ENCODE measurements around the gene CDKAL1.
A peak's percentile ranks its signal among the peaks of the same experiment; 100 is the strongest.

CDKAL1 gene

DNA sequence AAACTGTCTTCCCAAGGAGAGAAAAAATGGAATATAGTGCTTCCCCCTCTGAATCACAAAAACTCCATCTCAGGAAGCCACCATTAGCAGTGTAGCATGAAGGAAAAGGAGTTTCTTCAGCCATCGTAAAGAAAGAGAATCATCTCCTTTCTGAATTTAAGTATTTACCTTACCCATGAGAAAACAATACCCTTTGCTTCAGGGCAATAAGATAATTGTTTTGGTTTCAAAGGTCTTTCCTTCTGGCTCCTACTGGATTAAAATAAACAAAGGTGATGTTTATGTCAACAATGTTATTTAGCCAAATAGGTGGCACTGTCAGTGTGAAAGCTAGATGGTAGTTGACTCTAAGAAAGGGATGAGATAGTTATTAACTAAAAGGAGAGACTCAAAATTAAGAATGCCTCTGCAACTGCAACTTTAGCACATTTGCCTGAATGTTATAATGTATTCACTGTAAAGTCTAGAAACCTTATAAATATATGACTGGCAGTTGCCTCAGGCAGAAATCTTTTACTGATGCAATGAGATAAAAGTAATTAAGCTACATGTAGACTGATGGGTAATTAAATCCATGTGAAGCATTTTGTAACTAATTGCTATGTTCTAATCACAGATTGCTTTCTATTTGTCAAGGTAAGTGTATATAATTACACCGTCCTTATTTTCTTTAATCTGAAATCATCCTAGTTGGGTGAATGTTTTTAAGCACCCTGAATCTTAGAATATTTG, 399.0 kb downstream of the CDKAL1 start:
- DNase-seq: no peak

DNA sequence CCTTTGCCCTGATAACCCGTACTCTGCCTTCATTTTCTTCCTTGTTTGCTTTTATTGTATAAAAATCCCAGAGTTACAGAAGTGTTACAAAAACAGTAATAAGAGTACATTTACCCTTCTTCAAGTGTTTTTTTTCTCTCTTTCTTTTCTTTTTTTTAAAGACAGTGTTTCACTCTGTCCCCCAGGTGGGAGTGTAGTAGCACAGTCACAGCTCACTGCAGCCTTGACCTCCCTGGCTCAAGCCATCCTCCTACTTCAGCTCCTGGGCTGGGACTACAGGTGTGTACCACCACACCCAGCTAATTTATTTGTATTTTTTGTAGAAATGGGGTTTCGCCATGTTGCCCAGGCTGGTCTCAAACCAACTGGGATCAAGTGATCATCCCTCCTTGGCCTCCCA, 402.7 kb downstream of the CDKAL1 start:
- no peak for DNase-seq

DNA sequence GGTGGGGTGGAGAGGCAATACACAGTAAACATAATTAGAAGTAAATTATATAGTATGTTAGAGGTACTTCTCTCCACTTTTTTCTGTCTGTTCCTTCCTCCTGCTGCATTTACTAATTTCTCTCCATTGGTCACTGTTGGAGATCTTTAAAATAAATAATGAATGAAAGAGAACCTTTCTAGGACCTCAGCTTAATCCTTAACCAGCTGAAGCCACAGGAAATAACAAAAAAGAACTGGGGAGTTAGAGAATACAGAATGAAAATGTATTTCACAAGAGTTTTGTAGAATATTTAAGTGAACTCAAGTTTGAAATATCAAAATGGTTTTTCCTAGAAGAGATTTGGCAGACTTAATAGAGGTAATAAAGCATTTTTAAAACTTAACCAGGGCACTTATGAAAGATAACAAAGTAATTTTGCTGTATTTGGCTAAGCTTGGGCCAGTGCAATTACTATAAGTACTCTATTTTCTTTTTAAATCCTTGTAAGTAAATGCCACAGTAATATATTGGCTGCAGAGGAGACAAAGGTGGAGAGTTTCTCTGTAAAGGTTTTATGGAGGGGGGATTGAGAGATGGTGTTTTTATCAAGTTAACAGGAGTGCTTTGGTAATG, 405.0 kb downstream of the CDKAL1 start:
- DNase-seq: no peak

DNA sequence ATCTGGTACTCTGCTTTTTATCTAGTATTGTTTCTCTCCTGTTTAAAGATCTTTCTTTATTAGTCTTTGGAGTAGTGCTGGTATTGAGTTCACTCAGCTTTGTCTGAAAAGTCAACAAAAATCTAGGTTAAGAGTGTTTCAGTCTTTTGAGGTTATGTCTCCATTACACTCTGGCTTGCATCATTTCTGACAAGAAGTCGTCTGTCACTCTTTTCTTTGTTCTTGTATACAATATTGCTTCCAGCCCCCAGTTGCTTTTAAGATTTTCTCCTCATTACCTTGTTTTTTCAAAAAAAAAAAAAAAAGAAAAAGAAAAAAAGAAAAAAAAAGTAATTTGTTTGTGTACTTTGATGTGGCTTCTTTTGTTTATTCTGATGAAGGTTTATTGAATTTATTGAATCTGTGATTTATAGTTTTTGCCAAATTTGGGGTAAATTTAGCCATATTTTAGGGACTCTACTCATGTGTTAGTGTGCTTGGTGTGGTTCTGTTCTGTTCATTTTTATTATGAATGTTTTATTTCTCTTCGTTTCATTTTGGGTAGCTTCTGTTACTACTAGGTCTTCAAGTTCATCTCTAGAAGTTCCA, 408.9 kb downstream of the CDKAL1 start:
- DNase-seq: no peak

DNA sequence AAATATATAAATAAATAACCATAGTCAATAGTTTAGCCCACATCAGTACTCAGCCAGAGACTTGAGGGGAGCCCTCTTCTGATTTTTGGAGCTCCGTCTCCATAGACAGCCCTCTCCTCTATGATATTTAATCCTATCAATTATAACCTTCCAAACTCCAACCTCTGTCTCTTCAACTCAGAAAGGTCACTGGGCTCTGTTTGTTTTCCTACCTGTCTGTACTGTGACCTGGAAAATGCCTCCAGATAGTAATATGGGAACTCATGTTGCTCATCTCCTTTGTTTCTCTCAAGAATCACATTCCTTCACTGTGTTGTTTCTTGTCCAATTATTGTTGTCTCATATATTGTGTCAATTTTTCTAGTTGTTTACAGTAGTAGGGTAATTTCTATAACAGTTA, 409.7 kb downstream of the CDKAL1 start:
- DNase-seq: no peak

DNA sequence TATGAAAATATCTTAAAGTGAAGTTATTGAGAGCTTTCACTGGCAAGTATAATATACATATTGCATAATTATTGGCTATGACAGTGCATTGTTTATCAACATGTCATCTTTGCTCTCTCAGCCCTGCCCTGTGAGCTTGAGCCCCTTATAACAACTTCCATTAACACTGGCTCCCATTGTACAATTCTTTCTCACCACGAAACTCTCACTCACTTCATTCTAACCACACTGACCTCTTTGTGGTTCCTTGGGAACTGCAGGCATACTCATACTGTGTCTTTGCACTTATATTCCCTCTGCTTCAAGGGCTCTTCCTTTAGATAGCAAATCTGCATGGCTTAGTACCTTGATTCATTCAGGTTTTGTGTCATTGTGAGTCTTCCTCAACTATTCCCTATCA, 411.8 kb downstream of the CDKAL1 start:
- DNase-seq: peak; percentile 19

DNA sequence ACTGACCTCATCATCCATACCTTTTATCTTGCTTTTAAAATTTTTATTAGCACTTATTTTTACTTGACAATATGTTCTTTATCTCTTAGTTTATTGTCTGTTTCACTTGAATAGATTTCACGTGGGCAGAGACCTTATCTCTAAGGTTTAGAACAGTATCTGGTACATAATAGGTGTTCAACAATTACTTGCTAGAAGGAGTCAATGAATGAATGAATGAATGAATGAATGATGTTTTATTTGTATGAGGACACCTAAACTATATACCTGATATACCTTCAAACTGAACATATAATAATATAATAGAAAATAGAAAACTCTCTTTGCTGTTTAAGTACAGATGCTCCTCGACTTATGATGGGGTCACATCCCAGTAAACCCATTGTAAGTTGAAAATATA, 412.6 kb downstream of the CDKAL1 start:
- no peak for DNase-seq

DNA sequence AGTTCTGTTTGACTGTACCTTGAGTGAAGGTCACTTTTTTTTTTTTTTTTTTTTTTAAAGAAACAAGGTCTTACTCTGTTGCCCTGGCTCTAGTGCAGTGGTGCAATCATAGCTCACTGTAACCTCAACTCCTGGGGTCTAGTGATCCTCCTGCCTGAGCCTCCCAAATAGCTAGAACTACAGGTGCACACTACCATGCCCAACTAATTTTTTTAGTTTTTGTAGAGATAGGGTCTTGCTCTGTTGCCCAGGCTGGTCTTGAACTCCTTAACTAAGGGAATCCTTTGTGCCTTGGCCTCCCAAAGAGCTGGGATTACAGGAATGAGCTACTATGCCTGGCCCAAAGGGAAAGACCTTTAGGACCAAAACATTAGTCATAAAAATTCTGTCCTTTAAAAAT, 413.7 kb downstream of the CDKAL1 start:
- no peak for DNase-seq

DNA sequence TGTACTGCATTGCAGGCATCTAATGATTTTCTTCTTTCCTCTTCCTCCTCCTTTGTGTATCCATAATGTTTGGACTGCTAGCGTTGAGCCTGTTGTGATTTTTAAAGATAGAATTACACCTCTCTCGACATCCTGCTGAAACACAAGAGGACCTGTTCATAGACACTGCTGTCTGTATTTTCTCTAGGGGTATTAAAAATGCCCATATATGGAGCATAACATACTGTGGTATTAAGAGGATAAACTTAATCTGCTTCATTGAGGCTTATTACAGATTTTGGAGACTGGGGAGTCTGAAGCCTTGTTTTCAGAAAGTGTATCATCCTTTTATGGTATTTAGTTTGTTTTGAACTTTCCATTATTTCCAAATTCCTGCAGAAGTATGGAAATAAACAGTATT, 414.3 kb downstream of the CDKAL1 start:
- no peak for DNase-seq

DNA sequence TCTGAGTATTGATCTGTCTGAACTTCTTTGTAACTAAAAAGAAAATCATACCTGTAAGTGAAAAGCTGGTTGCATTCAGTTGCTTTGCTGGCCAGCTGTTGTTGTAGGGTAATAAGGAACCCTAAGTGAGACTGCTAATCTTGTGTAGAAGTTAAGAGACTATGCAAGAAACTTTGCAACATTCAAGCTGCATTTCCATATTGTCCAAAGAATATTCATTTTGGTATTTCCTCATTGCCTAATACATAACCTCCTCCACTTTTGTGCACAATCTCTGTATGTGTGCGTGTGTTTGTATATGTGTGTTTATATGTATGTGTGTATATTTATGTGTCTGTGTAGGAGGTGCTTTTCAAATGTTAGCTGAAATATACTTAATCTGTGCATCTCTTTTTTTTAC, 414.9 kb downstream of the CDKAL1 start:
- DNase-seq: no peak

DNA sequence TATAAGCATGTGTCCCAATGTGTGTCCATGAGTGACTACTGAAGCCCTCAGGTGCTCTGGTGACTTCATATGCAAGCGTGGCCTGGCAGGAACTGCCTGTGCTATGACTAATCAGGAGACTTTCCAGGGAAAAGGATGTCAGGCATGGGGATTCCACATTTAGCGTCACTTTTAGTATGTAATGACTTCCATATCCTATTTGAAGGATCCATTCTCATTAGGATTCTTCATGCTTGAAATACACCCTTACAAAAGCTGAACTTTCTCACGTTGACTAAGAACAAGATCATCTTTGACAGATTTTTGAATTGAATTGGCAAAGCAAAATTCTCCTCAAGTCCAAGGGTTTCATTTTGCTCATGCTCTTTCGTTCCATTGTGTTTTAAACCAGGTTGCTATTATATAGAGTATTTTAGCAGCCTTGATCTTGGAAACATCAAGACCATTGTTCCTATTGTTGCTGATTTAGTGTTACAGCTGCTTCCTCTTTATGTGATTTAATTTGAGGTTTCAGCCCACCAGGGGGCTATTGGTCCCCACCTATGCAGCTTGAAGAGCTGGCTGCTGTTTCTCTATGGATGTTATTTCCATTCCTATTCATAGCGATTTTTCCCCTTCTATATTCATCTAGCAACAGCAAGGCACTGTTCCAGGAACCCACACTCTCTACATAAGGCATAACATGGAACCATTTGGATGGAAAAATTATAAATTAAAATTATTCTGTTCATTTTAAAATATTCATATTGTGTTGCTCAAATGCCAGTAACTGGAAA, 418.6 kb downstream of the CDKAL1 start:
- DNase-seq: peak; percentile 86

DNA sequence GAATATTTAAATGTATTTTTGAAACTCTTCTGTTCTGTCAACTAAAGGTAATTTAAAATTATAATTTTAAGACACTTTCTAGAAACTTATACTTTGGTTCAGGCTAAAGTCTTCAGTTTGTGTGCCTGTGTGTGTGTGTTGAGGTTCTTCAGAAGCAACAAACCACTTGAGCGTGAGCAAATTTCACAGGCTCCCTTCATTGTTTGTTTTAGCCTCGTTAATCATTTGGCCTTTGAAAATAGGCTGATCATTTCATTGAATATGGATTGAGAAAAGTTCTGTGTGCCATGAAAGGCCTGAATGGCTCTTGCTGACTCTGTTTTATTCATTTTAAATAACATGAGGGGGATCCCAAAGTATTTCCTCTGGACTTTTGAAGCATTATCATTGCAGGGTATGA, 420.1 kb downstream of the CDKAL1 start:
- DNase-seq: no peak

DNA sequence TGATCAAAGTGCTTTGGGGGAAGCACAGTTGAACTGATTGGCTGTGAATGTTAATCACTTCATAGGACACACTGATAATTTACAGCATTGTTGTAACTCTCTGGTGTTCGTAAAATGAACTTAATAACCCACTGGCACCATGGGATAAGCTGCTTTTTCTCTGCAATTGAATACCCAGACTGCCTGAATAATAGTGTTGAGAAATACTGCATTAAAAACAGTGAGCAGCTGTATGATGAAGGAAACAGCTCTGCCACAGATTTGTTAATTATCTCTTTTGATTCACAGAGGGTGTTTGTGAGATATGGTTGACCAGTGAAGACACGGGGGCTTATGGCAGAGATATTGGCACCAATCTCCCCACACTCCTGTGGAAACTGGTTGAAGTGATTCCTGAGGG, 420.9 kb downstream of the CDKAL1 start:
- no peak for DNase-seq

DNA sequence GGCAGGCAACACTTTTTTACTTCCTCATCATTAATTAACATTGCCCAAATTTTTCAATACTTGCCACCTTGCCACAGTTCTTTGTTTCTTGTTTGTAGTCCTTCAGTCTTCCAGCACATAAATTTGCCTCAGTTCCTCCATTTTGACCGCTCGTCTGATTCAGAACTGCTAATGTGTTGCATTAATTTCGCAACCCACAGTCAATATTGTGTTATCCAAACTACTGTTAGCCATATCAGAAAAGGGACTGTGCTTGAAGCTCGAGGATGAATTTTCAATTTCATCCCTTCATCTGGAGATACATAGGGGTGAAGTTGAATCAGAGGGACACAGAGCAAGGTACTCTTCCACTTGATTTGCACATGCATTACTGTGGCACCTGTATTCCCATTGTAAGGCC, 421.5 kb downstream of the CDKAL1 start:
- DNase-seq: no peak

DNA sequence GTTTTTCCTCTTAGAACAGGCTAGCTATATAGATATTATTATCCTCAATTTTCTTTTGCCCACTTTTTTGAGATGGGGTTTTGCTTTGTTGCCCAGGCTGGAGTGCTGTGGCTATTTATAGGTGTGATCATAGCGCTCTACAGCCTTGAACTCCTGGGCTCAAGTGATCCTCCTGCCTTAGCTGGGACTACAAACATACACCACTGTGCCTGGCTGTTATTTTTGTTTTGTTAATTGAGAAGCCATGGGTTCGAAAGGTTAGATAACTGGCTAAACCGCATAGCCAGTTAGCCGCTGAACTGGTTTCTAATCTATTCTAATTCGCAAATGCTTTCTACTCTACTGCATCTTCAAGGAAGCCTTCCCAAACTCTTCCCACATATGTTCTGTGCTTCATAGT, 425.8 kb downstream of the CDKAL1 start:
- no peak for DNase-seq

DNA sequence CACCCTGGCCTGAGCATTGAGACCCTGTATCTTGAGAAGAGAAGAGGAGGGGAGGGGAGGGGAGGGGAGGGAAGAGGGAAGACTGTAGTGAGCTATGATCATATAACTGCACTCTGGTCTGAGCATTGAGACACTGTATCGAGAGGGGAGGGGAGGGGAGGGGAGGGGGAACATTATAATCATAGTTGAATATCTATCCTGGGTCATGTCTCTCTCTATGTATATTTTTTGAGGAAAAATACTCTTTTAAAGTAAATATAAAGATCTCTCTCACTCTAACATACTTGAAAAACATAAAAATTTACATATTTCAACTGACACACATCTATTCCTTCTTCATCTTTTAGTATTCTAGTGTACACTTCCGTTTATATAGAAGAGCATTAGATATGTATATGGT, 431.0 kb downstream of the CDKAL1 start:
- DNase-seq: no peak

DNA sequence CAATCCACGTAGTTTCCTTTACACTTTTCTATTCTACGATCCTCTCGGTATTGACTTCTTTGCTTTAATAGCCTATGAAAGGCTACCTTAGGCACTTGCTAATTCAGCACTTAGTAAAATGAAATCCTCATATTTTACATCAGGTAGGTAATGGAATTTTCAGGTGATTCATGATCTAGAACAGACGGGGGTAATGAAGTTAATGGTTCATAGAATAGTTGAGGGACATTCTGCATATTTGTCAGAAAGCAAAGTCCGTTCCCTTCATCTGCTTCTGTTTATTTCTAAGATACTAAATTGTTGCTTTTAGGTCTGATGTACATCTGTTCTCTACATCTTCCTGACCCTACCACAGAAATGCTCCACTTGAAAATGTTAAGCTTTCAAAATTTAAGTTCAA, 431.7 kb downstream of the CDKAL1 start:
- DNase-seq: no peak

DNA sequence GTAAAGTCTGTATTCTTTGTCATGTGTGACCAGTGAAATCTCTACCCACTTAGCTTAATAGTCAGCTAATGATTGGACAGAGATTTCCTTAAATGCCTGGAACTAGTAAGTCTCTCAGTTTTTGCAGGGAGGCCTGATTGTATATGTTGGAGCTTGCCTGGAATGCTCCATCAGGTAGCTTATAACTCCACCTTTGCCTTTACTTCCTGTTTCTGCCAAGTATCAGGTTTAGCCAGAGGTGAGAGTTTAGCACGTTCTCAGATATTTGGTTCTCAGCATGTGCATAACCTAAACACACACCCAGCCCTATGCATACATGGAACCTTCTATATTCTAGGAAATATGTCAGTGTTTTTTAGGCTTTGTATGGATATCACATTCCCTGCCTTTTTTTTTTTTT, 435.3 kb downstream of the CDKAL1 start:
- DNase-seq: no peak

DNA sequence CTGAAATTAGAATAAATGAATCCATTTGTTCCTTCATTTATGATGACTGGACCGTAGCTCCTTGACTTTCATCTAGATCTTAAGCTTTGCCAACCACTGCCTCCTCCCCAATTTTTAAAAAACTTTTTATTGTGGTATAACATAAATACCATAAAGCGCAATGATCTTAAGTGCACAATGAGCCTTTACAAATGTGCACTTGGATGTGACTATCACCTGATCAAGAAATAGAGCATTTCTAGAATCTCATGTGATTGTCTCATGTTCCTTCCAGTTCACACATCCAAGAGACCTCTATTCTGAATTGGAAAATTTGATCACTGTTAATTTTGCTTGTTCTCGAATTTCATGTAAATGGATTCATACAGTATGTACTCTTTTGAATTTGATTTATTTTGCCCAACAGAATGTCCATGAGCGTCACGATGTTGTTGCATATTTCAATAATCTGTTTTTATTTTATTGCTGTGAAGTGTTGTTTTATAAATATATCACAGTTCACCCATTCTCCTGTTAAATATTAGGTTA, 442.2 kb downstream of the CDKAL1 start:
- DNase-seq: no peak

DNA sequence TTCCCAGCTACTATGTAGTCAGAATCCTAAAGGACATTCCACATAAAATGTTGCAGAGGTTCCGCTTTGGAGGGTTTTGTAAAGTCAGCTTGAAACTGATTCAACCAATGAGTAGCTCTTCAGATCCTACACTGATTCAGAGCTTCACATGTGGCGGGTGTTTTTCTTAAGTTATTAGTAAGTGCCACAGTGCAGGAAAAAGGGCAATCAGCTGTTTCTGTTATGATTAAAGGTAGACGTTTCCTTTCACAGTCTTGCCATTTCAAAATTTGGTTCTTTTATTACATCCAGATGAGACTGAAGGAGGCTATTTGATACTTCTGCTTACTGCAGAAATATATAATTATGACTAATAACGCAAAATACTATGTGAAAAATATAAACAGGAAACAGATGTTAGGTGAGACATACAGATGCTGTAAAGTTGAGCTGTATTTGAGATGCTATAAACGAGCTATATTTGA, 443.9 kb downstream of the CDKAL1 start:
- DNase-seq: peak; percentile 50

DNA sequence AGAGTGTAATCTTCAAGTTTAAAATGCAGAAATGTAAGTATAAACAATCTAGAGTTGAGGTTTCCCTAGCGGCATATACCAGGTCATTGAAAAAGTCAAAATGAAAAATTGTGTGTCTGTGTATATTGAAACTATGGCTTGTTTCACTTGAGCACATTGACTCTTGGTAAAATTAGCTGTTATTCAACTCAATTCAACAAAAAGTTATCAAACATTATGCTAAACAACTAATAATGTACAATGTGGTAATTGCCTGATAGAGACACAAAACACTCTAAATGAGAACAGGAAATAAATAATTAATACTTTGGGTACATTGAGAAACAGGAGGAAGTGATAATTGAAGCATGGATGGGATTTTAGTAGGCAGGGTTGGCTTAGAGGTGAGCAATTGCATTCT, 444.8 kb downstream of the CDKAL1 start:
- DNase-seq: no peak

DNA sequence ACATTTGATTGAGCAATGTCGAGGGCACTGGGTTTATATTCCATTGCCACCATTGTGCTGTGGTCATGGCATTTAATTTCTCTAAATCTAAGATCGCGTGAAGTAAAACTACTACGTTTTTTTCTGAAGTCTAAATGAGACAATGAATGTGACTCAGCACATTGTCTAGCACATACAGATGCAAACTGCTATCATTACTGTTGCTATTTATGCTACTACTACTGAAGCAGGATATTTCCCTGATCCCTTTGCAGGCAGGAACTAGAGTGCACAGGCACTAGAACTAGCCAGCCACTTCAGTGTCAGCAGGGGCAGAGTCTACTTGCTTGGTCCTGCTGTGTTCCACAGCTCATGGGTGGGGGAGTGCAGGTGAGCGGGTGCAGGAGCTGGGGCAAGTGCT, 449.7 kb downstream of the CDKAL1 start:
- no peak for DNase-seq

DNA sequence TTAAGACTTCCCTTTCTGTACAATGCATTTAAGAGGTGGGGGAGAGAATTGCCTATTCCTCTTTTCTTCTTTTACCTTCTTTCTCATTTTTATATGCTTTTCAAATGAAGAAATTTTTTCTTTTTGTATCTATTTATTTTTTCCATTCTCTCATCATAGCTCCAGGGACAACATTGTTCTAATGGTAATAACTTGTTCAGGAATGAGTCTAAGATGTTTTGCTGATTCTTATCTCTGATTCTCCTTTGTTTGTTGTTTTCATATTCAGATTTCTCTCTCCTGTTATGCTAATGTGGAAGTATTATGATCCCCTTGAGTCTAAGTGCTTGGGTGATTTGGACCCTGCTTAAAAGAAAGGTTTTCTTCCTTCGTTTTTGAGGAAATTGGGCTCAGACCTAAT, 451.6 kb downstream of the CDKAL1 start:
- no peak for DNase-seq

DNA sequence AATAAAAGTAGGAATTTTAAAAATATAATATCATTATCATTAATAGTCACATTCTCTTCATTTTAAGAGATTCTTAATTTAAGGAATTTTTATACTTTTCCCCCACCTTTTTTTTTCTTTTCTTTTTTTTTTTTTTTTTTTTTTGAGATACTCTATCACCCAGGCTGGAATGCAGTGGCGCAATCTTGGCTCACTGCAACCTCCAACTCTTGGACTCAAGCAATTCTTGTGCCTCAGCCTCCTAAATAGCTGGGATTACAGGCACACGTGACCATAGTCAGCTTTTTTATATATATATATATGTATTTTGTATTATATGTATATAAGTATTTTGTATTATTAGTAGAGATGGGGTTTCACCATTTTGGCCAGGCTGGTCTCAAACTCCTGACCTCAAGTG, 457.7 kb downstream of the CDKAL1 start:
- DNase-seq: peak; percentile 5

All from EL (cell line).